Measurements from ENCODE around the gene SOAT2. TPM values are rescaled to one million over a fixed set of nuclear protein-coding genes. Genes with fewer than 3 reads are reported as not detected.

SOAT2 gene
- total RNA-seq, 4 donors from 2014 or later = 0.41 TPM; not detected in 3

DNA sequence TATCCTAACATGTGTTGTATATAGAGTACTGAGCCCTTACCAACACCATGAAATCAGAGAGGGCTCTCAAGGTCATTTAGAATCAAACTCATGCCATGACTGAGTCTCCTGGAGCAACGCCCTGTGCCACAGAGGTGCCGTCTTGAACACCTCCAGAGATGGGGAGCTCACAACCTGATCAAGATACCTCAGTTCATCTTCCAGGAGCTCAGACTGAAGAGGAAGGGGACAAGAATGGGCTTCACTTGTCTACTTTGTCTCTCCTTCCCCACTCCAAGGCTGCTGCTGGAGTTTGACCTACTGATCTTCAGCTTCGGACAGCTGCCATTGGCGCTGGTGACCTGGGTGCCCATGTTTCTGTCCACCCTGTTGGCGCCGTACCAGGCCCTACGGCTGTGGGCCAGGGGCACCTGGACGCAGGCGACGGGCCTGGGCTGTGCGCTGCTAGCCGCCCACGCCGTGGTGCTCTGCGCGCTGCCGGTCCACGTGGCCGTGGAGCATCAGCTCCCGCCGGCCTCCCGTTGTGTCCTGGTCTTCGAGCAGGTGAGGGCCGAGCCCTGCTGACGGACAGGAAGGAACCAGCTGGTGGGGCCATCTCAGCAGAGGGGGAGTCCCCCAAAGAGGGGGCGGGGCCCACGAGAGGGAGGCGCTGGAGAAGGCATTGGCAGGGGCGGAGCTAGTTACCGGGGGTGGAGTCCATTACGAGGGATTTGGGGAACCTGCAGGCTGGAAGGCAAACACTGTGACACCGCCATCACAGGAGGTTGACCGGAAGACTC is 12.0 kb downstream of the SOAT2 start:
- Histone ChIP-seq H3K27me3 (no peaks in the 10 kb centered on the region), H3K9me3 (no peaks in the 10 kb centered on the region), H3K4me3 (no peak overlapping the region), H3K4me1 (no peaks in the 10 kb centered on the region), H3K36me3 (no peaks in the 10 kb centered on the region), H3K27ac (no peak overlapping the region)
- DNase-seq = no peak
- TF ChIP-seq POLR2AphosphoS5 (IDR thresholded peaks at IDR 0.05) (no peak), EP300 (IDR thresholded peaks at IDR 0.05; ENCODE audit: low read depth) (no peak), POLR2A (IDR thresholded peaks at IDR 0.05) (no peak)
- TF ChIP-seq, protein P1, sequence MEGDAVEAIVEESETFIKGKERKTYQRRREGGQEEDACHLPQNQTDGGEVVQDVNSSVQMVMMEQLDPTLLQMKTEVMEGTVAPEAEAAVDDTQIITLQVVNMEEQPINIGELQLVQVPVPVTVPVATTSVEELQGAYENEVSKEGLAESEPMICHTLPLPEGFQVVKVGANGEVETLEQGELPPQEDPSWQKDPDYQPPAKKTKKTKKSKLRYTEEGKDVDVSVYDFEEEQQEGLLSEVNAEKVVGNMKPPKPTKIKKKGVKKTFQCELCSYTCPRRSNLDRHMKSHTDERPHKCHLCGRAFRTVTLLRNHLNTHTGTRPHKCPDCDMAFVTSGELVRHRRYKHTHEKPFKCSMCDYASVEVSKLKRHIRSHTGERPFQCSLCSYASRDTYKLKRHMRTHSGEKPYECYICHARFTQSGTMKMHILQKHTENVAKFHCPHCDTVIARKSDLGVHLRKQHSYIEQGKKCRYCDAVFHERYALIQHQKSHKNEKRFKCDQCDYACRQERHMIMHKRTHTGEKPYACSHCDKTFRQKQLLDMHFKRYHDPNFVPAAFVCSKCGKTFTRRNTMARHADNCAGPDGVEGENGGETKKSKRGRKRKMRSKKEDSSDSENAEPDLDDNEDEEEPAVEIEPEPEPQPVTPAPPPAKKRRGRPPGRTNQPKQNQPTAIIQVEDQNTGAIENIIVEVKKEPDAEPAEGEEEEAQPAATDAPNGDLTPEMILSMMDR (IDR thresholded peaks at IDR 0.05) = no peak
- intact Hi-C loops (cut with DNase I; ENCODE audit: low total_unique reads) (no loop called here), in situ Hi-C loops (cut with MboI; ENCODE audit: low pct_ligation_motif_present in 1 of 4, low pct_unique_long_range_greater_than_20kb in 1 of 4, low sequenced_read_pairs in 3 of 4) (no loop called here)
- WGBS, 2 donors (ENCODE audit: low coverage in 1 of 2) = 87% methylated on average over 33 of the region's 33 CpGs; no CpG with 5 or more reads in 1 of the 2 donors

DNA sequence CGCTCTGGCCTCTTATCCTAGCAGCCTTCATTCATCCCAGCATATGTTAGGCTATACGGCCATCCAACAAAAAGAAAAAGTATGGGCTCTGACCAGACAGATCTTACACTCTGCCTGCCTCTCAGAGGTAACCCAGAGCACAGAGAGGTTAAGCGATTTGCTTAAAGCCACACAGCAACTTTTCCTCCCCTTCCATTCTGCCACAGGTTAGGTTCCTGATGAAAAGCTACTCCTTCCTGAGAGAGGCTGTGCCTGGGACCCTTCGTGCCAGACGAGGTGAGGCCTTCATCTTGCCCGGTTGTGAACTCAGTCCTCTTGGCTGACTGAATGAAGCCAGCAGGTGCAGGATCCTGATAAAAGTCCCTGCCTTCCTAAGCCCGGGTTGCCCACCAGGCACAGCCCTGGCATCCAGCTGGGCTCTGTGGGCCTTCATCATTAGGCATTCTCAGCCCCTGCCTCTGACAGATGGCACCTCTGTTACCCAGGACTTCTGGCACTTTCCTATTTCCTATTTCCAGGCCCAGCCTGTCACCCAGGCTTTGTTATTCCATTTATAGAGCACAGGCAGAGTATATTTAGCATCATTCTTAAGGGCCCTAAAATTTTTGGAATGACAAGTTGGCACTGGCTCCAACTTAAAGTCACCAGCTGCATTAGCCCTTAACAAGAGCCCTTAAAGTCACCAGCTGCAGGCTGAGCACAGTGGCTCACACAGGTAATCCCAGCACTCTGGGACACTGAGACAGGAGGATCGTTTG is 12.8 kb downstream of the SOAT2 start:
- WGBS, 2 donors (ENCODE audit: low coverage in 1 of 2) = 92% methylated on average over 8 of the region's 8 CpGs; no CpG with 5 or more reads in 1 of the 2 donors
- H3K27ac ChIP-seq = no peak overlapping the region
- no peak overlapping the region for H3K4me3 ChIP-seq
- intact Hi-C loops (cut with DNase I; ENCODE audit: low total_unique reads) (no loop called here), in situ Hi-C loops (cut with MboI; ENCODE audit: low pct_ligation_motif_present in 1 of 4, low pct_unique_long_range_greater_than_20kb in 1 of 4, low sequenced_read_pairs in 3 of 4) (no loop called here)
- H3K4me1 ChIP-seq = no peaks in the 10 kb centered on the region
- H3K9me3 ChIP-seq = no peaks in the 10 kb centered on the region
- DNase-seq = no peak
- H3K27me3 ChIP-seq = no peaks in the 10 kb centered on the region
- TF ChIP-seq EP300 (IDR thresholded peaks at IDR 0.05; ENCODE audit: low read depth) (no peak), POLR2AphosphoS5 (IDR thresholded peaks at IDR 0.05) (no peak), POLR2A (IDR thresholded peaks at IDR 0.05) (no peak)
- TF ChIP-seq, protein P1 (IDR thresholded peaks at IDR 0.05) = no peak
- H3K36me3 ChIP-seq = no peaks in the 10 kb centered on the region

DNA sequence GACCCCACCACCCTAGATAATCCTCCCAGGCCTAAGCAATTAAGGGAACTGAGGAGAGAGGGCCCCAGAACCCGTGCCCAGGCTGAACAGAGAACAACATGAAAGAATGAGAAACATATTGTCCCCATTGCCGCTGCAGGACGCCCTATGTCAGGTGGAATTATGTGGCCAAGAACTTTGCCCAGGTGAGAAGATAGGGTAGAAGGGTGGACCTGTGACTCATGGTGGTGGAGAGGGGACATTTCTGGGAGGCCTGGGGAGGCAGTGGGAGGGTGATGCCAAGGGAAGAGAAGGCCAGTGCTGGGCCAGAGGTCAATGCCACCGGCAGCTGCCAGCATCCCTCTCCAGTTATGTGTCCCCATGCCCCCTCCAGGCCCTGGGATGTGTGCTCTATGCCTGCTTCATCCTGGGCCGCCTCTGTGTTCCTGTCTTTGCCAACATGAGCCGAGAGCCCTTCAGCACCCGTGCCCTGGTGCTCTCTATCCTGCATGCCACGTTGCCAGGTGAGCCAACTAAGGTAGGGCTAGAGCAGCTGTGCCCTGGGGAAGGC is 15.5 kb downstream of the SOAT2 start:
- no peaks in the 10 kb centered on the region for H3K27me3 ChIP-seq
- intact Hi-C loops (cut with DNase I; ENCODE audit: low total_unique reads) (no loop called here), in situ Hi-C loops (cut with MboI; ENCODE audit: low pct_ligation_motif_present in 1 of 4, low pct_unique_long_range_greater_than_20kb in 1 of 4, low sequenced_read_pairs in 3 of 4) (no loop called here)
- 60 to 76% methylated on average over 1 to 8 of the region's 8 CpGs for WGBS, 2 donors (ENCODE audit: low coverage in 1 of 2)
- TF ChIP-seq, protein P1 (IDR thresholded peaks at IDR 0.05) = no peak
- no peak overlapping the region for H3K4me3 ChIP-seq
- no peaks in the 10 kb centered on the region for H3K36me3 ChIP-seq
- H3K27ac ChIP-seq = no peak overlapping the region
- no peaks in the 10 kb centered on the region for H3K9me3 ChIP-seq
- DNase-seq = no peak
- no peaks in the 10 kb centered on the region for H3K4me1 ChIP-seq

DNA sequence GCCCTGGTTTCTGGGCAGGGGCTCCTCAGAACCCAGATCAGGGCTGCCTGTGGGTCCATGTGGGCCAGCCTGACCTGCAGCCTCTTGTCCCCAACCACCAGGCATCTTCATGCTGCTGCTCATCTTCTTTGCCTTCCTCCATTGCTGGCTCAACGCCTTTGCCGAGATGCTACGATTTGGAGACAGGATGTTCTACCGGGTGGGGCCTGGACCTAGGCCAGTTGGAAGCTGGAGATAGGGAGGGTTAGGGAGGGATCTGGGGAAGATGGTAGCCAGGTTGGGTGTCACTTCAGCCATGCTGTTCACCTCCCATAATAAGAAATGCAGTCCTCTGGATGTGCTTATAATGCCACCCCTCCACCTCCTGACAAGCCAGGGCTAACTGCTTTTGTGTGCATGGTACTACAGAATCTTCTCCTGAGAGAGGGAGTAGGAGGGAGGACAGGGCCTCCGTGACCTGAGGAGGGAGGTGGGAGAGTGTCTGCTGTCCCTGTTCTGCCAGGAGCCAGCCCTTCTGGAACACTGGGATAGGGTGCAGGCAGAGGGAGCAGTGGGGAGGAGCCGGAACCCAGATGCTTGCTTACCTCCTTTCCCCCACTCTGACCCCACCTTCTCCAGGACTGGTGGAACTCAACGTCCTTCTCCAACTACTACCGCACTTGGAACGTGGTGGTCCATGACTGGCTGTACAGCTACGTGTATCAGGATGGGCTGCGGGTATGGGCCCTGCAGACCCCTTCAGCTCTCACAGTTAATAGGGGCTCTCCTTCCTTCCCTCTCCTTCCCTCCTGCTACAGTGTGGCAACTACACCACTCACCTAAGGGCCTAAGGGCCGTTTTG is 17.6 kb downstream of the SOAT2 start:
- intact Hi-C loops (cut with DNase I; ENCODE audit: low total_unique reads) (no loop called here), in situ Hi-C loops (cut with MboI; ENCODE audit: low pct_ligation_motif_present in 1 of 4, low pct_unique_long_range_greater_than_20kb in 1 of 4, low sequenced_read_pairs in 3 of 4) (no loop called here)
- TF ChIP-seq, protein P1 (IDR thresholded peaks at IDR 0.05) = no peak
- TF ChIP-seq EP300 (IDR thresholded peaks at IDR 0.05; ENCODE audit: low read depth) (no peak), POLR2A (IDR thresholded peaks at IDR 0.05) (no peak), POLR2AphosphoS5 (IDR thresholded peaks at IDR 0.05) (no peak)
- H3K9me3 ChIP-seq = no peaks in the 10 kb centered on the region
- WGBS, 2 donors (ENCODE audit: low coverage in 1 of 2) = 70 to 86% methylated on average over 5 to 12 of the region's 12 CpGs
- no peaks in the 10 kb centered on the region for H3K27me3 ChIP-seq
- no peaks in the 10 kb centered on the region for H3K36me3 ChIP-seq
- no peaks in the 10 kb centered on the region for H3K4me1 ChIP-seq
- no peak for DNase-seq
- H3K27ac ChIP-seq = no peak overlapping the region
- no peak overlapping the region for H3K4me3 ChIP-seq

All from transverse colon (tissue), 4 donors.